Hepatic stellate cell (primary cell): ENCODE results near the gene AHCYL2.

Experiments used
- DNase-seq: peaks from one replicate; pipeline ENCODE4 v3.0.0; 2011; ENCODE audit warnings: low spot score

AHCYL2 gene

DNA sequence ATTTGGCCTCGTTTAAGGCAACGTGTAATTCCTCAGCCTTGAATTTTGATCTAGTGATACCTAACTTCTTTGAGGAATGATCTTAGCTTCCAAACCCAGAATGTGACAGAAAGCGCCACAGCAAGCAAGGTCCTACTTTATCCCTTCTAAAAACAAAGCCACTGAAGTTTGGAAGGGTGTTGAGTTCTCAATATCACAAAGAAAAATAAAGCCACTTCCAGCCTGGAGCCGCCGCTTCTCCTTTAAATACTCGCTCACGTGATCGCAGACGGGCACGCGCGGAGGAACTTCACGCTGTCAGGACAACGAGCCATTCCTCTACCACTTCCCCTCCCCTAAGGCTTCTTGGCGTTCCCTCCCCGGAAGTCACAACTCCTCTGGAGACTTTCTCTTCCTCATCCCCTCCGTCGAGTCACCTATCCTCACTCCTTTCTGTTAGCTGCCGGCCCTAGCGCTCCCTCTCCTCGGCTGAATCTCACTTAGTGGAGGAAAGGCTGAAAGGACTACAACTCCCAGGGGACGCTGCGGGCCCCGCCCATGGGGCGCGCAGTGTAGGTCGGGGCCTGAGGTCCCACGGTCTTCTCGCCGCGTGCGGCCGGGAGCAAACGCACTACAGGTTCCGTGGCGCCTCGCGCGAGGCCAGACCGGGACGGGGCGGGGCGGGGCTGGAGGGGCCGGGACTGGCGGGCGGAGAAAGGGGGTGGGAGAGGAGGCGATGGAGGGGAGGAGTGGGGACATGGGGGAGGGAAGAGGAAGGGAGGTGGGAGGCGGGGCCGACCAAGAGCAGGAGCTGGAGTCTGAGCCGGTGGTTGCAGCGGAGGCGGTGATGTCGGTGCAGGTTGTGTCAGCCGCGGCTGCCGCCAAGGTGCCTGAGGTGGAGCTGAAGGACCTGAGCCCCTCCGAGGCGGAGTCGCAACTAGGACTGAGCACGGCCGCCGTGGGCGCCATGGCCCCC lies at the start of gene AHCYL2:
Gene AHCYL2 (plus strand): TSS at position 780 of the 955 bp plus-strand sequence.
- DNase-seq, result peak; percentile 95

DNA sequence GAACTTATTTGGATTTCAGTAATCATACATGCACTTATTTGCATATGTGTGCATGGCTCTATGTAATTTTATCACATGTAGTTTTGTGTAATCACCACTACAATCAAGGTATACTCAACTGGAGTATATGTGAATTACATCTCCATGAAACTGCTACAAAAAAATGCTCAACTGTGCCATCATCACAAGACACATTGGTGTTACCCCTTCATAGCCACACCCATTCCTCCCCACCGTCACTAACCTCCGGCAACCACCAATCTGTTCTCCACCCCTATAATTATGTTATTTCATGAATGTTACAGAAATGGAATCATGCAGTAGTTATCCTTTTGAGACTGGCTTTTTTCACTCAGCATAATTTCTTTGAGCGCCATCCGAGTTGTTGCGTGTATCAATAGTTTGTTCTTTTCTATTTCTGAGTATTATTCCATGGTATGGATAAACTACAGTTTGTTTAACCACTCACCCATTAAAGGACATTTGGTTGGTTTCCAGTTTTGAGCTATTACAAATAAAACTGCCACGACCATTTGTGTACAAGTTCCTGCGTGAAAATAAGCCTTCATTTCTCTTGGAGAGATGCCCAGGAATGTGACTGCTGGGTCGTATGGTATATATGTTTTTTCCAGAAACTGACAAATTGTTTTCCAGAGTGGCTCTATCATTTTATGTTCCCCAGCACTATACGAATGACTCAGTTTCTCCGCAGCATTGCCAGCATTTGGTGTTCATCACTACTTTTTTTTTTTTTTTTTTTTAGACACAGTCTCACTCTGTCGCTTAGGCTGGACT lies 47.7 kb upstream of the AHCYL2 start:
- DNase-seq, result no peak

DNA sequence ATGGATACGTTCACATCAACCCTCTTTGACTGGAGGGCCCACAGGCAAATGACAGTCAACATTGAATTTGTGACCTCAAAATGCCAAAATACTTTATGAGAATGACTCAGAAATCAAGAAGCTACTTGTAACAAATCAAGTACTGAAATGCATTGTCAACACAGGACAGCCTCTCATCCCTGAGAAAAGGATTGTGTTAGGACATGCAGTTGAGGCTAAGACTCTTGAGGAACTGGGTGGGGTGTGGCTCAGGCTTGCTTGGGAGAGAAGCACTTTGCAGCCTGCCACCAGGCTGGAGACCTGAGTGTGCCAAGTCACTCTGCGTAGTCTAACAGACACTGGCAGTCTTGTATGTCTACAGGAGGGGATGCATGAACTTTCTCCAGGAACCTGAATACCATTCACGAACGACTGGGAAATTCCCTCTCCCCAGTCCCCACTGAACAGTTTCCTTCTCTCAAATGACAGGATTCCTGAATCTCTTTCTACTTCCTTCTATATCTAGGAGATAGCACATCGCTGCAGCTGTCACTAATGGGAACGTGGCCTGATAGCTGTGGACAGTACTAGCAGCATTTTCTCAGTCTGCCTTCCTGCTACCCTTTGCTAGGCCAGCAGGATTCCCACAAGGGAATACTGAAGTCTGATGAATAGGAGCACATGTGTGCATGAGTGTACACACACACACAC lies 39.7 kb upstream of the AHCYL2 start:
- DNase-seq, result no peak

DNA sequence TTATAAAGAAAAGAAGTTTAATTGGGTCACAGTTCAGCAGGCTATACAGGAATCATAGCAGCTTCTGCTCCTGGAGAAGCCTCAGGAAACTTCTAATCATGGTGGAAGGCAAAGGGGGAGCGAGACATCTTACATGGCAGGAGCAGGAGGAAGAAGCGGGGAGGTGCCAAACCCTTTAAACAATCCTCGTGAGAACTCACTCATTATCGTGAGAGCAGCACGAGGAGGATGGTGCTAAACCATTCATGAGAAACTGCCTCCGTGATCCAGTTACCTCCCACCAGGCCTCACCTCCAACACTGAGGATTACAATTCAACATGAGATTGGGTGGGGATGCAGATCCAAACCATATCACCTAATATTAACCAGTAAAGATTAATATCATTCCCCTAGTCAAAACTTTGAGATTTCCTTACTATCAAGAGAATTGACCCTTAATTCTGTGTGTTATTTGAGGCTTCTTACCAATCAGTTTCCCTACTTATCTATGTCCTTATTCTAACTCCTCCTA lies 38.0 kb upstream of the AHCYL2 start:
- DNase-seq, result no peak

DNA sequence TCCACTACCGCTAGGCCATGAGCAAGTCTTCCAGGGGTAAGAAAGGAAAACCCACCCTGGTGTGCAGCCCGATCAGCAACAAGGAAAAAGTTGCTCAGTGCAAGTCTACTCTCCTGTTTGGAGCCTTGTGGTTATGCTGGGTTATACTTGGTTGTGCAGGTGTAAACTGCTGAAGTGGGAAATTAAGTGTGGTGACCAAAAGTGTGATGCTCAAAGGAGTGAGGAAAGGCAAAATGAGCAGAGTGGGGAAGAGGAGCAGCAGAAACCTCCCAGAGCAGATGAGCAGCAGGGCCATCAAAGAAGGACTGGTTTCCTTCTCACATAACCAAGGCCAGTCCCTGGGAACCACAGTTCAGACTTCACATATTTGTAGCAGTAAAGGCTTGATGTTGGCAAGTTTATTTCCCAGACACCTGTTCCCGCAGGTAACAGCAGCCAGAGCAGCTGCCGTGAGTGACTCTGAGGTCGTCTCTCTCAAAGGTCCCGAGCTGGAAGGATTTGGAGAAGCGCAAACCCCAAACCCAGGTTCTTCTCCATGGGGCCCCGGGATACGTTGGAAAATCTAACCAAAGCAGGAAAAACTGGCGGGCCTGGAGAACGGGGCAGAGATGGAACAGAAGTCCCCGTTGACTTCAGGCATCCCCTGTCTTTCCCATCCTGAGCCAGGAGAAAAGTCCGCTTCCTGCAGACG lies 37.0 kb upstream of the AHCYL2 start:
- DNase-seq, result no peak

DNA sequence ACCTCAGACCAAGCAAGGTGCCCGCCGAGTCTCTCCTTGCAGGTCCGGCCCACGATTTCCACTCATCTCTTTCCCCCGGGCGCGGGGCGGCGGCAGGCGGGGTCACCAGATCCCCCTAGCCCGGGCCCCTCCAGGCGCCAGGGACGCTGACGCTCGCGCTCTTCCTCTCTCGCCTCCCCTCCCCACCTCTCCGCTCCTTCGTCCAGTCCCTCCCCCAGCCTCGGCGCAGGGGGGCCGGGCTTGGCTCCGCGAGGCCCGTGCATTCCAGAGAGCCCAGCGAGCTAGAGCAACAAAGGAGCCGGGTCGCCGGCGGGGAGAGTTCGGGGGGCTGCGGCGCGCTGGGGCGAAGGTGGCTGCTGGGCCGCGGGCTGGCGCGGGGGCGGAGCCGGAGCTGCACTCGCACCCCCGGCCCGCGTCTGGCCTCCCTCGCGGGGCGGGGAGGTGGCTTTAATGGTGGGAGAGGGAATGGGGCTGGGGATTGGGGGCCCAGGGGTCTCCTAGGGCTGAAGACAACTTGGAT lies 36.4 kb upstream of the AHCYL2 start, which contains the start of gene SMO:
Gene SMO (plus strand): TSS at position 262 of the 520 bp plus-strand sequence. CDS start 519 bp downstream, outside the sequence.
- DNase-seq, result peak; percentile 50

DNA sequence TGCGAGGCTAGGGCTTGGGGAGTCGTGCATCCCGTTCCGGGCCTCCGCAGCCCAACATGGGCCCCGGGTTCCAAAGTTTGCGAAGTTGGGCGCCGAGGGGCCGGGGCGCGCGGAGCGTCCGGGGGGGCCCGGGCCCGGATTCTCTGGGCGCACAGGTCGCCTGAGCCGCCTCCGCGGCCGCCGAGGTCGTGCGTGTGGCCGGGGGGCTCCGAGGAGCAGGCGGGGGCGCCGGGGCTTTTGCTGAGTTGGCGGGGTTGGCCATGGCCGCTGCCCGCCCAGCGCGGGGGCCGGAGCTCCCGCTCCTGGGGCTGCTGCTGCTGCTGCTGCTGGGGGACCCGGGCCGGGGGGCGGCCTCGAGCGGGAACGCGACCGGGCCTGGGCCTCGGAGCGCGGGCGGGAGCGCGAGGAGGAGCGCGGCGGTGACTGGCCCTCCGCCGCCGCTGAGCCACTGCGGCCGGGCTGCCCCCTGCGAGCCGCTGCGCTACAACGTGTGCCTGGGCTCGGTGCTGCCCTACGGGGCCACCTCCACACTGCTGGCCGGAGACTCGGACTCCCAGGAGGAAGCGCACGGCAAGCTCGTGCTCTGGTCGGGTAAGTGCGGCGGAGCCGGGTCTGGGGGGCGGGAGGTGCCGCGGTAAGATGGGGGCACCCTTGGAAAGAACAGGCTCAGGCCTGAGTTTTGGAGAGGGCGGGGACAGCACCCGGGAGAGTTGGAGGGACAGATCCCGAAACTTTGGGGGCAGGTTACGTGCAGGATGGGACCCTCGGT lies 35.8 kb upstream of the AHCYL2 start:
- no peak for DNase-seq

DNA sequence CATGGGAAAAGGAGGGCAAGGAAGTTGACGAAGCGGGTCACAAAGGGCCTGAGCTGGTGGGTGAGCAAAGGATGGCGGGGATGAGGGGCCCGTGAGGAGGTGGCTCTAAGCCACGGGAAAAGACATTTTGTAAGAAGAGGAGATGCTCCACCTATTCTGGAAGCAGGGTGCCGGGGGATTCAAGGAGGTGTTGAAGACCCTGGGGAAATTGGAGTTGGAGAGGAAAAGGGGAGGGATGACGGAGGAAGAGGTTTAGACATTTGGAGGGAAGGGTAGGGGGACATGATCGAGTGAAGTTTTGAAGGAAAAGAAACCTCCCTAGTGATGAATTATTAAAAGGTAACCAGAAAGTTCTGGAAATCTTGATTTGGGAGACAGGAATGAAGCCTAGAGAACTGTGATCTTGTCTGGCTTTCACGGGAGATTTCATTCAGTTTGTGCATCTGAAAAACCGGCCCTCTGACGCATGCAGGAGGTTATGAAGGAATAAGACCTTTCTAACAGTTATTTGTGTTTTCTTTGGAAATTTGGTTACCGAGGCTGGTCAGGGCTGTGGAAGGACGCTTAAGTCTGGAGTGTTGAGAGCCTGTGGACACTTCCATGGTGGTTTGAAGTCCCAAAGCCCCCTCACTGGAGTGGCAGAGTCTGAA lies 35.0 kb upstream of the AHCYL2 start:
- no peak for DNase-seq

DNA sequence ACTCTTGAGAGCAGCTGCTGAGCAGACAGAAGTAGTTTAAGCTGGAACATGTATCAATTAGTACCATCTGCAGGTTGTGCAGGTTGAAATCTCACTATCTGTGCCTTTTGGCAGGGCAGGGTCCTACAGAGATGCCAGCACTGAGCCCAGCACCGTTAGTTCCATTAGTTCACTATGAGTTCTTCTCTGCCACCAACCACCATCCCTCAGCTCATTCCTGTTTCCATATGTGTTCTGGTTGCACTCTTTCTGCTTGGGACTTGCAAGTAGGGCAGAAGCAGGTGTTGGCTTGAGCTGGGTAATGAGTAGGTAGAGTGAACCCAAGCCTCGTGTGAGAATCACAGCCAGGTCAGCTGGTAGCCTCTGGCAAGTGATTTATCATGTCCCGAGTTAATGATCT lies 33.6 kb upstream of the AHCYL2 start:
- DNase-seq, result no peak

DNA sequence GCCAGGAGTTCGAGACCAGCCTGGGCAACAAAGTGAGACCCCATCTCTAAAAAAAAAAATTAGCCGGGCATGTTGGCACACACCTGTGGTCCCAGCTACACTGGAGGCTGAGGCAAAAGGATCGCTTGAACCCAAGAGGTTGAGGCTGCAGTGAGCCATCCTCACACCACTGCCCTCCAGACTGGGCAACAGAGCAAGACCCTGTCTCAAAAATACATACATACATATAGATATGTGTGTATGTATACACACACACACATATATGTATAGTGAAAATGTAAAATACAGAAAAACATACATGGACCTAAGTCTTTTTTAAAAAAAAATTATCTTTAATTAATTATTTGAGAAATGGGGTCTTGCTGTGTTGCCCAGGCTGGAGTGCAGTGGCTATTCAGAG lies 30.9 kb upstream of the AHCYL2 start:
- DNase-seq, result no peak

DNA sequence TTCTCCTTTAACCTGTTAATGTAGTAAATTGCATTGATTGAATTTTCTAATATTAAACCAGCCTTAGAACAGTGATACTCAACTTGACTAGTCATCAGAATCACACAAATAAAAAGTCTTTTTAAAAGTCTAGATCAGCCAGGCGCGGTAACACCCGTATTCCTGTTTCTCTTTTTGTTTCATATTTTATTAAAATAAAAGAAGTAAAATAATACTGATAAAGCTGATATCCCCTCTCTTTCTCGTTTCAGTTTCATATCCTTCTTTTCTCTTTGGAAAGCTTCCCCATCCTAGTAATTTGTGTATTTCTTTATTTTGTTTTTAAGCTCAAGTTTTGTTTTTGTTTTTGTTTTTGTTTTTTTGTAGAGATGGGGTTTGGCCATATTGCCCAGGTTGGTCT lies 27.1 kb upstream of the AHCYL2 start:
- no peak for DNase-seq

DNA sequence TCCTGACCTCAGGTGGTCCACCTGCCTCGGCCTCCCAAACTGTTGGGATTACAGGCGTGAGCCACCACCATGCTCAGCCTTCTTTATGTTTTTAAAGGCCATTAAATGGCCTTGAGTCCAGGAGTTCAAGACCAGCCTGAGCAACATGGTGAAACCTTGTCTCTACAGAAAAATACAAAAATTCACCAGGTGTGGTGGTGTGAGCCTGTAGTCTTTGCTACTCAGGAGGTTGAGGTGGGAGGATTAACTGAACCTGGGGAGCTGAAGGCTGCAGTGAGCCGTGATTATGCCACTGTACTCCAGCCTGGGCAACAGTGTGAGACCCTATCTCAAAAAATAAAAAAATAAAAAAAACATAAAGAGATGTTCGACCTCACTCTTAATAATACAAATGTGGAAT lies 25.4 kb upstream of the AHCYL2 start:
- DNase-seq, result no peak

DNA sequence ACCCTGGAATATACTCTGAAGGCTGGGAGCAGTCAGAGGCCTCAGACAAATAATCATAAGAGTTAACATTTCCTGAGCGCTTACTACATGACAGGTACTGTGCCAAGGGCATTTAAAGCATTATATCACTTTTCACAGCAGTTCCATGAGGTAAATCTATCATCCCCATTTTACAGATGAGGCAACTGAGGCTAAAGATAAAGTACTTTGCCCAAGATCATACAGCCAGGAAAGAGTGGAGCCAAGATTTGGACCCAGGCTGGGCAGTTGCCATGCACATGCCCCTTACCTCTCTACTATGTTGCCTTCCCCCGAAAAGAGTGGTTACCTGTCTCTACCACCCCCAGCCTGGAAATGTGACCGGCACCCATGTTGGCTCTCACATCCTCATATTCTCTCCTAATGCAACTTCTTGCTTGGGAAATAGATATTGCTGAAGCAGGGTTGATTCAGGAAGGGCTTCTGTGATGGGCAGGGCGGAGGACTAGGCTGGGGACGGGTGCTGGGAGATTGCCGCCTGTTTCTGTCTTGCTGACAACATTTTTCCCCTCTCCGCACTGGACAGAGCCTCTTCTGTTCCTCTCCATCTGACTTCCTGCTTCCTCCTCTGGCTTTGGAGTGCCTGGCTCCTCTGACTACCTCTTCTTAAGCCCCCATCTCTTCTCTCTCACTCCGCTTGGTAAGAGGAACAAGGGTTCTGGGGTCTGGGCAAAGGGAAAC lies 22.6 kb upstream of the AHCYL2 start:
- no peak for DNase-seq

DNA sequence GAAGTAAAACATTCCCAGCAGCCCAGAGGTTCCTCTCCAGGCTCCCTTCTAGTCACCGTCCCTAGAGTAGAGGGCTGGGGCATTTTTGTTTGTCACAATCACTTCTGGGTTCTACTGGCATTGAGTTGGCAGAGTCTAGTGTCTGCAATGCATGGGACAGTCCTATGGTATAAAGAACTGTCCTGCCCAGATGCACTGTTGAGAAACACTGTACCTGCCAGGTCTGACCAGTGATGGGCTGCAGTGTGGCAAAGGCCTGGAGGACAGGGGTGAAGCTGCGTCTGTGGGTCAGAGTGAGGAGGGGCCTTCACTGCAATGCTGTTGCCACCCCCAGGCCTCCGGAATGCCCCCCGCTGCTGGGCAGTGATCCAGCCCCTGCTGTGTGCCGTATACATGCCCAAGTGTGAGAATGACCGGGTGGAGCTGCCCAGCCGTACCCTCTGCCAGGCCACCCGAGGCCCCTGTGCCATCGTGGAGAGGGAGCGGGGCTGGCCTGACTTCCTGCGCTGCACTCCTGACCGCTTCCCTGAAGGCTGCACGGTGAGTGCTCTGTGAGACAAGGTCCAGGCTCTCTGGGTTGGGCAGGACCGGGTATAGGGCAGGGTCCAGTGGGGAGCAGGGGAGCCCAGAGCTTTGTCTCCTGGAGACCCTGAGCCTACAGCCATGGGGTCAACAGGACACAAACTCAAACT lies 21.6 kb upstream of the AHCYL2 start:
- DNase-seq, result no peak

DNA sequence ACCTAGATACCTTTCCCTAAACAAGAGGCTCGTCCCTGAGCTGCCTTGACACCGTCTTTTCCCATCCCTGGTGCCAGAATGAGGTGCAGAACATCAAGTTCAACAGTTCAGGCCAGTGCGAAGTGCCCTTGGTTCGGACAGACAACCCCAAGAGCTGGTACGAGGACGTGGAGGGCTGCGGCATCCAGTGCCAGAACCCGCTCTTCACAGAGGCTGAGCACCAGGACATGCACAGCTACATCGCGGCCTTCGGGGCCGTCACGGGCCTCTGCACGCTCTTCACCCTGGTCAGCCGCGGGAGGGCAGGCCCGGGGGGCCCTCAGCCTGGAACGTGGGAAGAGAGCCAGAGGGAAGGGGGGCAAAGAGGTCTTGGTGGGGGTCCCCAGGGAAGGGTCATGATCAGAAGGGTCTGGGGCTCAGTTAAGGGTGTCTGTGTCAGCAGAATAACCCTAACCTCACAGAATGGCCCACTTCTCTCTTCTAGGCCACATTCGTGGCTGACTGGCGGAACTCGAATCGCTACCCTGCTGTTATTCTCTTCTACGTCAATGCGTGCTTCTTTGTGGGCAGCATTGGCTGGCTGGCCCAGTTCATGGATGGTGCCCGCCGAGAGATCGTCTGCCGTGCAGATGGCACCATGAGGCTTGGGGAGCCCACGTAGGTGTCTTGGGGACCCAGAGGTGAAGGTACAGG lies 19.6 kb upstream of the AHCYL2 start:
- DNase-seq, result no peak

DNA sequence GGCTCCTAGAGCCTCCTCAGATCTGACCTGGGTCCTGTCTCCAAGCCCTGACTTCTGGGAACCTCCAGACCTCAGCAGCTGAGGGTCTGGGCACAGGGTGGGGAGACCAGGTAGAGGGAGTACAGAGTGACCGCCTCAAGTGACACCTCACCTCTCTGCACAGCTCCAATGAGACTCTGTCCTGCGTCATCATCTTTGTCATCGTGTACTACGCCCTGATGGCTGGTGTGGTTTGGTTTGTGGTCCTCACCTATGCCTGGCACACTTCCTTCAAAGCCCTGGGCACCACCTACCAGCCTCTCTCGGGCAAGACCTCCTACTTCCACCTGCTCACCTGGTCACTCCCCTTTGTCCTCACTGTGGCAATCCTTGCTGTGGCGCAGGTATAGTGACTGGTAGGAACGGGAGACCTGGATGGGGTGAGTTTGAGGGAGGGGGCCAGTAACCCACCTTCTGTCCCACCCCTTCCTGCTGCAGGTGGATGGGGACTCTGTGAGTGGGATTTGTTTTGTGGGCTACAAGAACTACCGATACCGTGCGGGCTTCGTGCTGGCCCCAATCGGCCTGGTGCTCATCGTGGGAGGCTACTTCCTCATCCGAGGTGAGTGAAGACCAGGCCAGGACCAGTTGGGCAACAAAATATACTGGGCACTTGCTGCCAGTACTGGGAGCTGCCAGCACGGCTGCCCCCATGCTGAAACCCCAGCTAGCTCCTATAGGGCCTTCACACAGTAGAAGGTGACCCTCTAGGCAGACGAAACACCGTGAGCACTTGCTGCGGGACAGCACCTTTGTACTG lies 18.6 kb upstream of the AHCYL2 start:
- no peak for DNase-seq

DNA sequence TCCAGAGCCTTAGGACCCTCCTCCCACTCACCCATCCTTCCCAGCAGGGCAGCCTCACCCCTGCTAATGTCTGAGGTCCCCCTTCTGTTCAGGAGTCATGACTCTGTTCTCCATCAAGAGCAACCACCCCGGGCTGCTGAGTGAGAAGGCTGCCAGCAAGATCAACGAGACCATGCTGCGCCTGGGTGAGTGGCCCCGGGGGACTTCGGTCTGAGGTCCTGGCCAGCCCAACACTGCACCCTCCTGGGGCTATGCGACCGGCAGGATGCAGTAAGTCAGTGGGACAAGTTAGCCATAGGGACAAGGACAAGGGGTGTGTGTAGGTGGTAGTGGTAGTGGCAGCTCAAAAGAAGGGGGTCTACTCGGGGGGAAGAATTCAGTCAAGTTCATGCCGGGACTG lies 16.2 kb upstream of the AHCYL2 start:
- no peak for DNase-seq
